DND-41 (cell line): ENCODE results near the gene ACOT9.

Experiments used
- CTCF ChIP-seq: IDR thresholded peaks from 2 replicates; pipeline ENCODE4 v1.5.1; 2012; ENCODE audit warnings: borderline replicate concordance, low read length, moderate library complexity, mild to moderate bottlenecking; ENCODE audit not compliant: poor library complexity, severe bottlenecking; ENCODE audit errors: extremely low read depth
- EZH2 ChIP-seq: IDR thresholded peaks from 3 replicates; pipeline ENCODE4 v1.6.1; 2012; ENCODE audit warnings: borderline replicate concordance, low read depth, mild to moderate bottlenecking, moderate library complexity, low read length, inconsistent platforms; ENCODE audit not compliant: severe bottlenecking

- TF ChIP-seq CTCF (no peak), EZH2 (no peak)
These were observed 6.1 kb upstream of the ACOT9 start for GRCh38 chrX:23749129-23749528.
